Mesendoderm (in vitro differentiated cells): Measurements from ENCODE around the gene LAMA3.
A peak's percentile ranks its signal among the peaks of the same experiment; 100 is the strongest.

Source experiments
- DNase-seq: peaks from one replicate; pipeline ENCODE4 v3.0.0; 2013
- H2AK5ac ChIP-seq: 2 replicates; pipeline ENCODE4 v1.6.1; 2013; ENCODE audit warnings: low read length, inconsistent platforms
- H2BK120ac ChIP-seq: 2 replicates; pipeline ENCODE4 v1.6.1; 2013; ENCODE audit warnings: low read depth, mild to moderate bottlenecking, low read length, moderate library complexity, mixed read lengths
- H2BK15ac ChIP-seq: replicated peaks from 2 replicates; pipeline ENCODE4 v1.6.1; 2013; ENCODE audit warnings: low read depth, mild to moderate bottlenecking, moderate library complexity
- H2BK5ac ChIP-seq: 2 replicates; pipeline ENCODE4 v1.6.1; 2013; ENCODE audit warnings: low read length, inconsistent platforms
- H3K18ac ChIP-seq: 2 replicates; pipeline ENCODE4 v1.6.1; 2013; ENCODE audit warnings: mild to moderate bottlenecking, low read length, mixed read lengths
- H3K23ac ChIP-seq: one replicate; pipeline ENCODE4 v1.6.1; 2013; ENCODE audit warnings: low read length
- H3K27ac ChIP-seq: 2 replicates; pipeline ENCODE4 v1.5.1; 2013; ENCODE audit warnings: low read depth, mild to moderate bottlenecking, inconsistent platforms, low read length, moderate library complexity
- H3K27me3 ChIP-seq: 2 replicates; pipeline ENCODE4 v1.6.1; 2013; ENCODE audit warnings: low read length, control low read depth, mild to moderate bottlenecking, inconsistent platforms; ENCODE audit not compliant: insufficient read depth, poor library complexity
- H3K36me3 ChIP-seq: 2 replicates; pipeline ENCODE4 v1.6.1; 2013; ENCODE audit warnings: low read length, inconsistent platforms; ENCODE audit not compliant: control insufficient read depth, insufficient read depth
- H3K4ac ChIP-seq: one replicate; pipeline ENCODE4 v1.6.1; 2013; ENCODE audit warnings: low read depth, mild to moderate bottlenecking, low read length, moderate library complexity
- H3K4me1 ChIP-seq: 2 replicates; pipeline ENCODE4 v1.6.1; 2013; ENCODE audit warnings: low read depth, low read length, inconsistent platforms; ENCODE audit not compliant: control insufficient read depth
- H3K4me2 ChIP-seq: 2 replicates; pipeline ENCODE4 v1.6.1; 2013; ENCODE audit warnings: low read length
- H3K4me3 ChIP-seq: 2 replicates; pipeline ENCODE4 v1.5.1; 2013; ENCODE audit warnings: mild to moderate bottlenecking, low read length
- H3K56ac ChIP-seq: one replicate; pipeline ENCODE4 v1.6.1; 2013; ENCODE audit warnings: low read length
- H3K79me1 ChIP-seq: 2 replicates; pipeline ENCODE4 v1.6.1; 2013; ENCODE audit warnings: low read length, inconsistent platforms
- H3K79me2 ChIP-seq: 2 replicates; pipeline ENCODE4 v1.6.1; 2013; ENCODE audit warnings: mild to moderate bottlenecking, low read length; ENCODE audit not compliant: control insufficient read depth, insufficient read depth
- H3K9ac ChIP-seq: 2 replicates; pipeline ENCODE4 v1.6.1; 2013; ENCODE audit warnings: low read length, inconsistent platforms
- H4K5ac ChIP-seq: one replicate; pipeline ENCODE4 v1.6.1; 2013; ENCODE audit warnings: low read length
- H4K8ac ChIP-seq: one replicate; pipeline ENCODE4 v1.6.1; 2013; ENCODE audit warnings: low read depth, mild to moderate bottlenecking, control low read depth, low read length, moderate library complexity
- WGBS: extraction: QIAGEN DNeasy Blood & Tissue Kit; methylation state at CpG from one replicate; pipeline ENCODE4 v1.1.7; 2013; ENCODE audit warnings: low lambda C conversion rate, missing lambda C conversion rate; ENCODE audit not compliant: insufficient coverage; ENCODE audit errors: extremely low coverage; 5-methylcytosine and 5-hydroxymethylcytosine counted together

The LAMA3 gene

DNA sequence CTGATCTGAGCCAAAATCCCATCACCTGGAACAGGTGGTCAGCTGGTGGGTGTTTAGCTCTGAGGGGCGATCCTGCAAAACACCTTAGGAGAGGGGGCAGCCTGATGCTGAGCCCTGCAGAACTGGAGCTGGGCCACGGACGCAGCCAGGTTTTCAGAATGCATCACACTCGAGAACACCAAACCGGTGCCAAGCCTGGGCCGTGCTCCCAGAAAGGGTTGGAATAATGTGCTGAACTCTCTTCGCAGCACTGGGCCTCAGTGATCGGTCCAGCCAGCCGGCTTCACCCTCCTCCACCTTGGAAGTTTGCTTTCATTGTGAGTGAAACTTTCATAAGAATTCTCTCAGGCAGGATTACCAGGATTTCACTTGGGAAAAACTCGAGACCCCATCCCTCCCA lies 268.8 kb downstream of the LAMA3 start:
- Histone ChIP-seq H3K4me3 (no peak overlapping the region), H3K27me3 (no peaks in the 10 kb centered on the region), H3K36me3 (no peaks in the 10 kb centered on the region), H3K4me2 (no peak overlapping the region), H3K56ac (no peak overlapping the region), H3K79me2 (no peaks in the 10 kb centered on the region), H3K18ac (no peak overlapping the region), H2AK5ac (no peak overlapping the region), H3K4me1 (no peaks in the 10 kb centered on the region), H4K5ac (no peak overlapping the region), H4K8ac (no peak overlapping the region), H3K27ac (no peak overlapping the region), H2BK120ac (no peak overlapping the region), H3K9ac (no peak overlapping the region), H3K23ac (no peak overlapping the region), H2BK5ac (no peak overlapping the region), H3K4ac (no peak overlapping the region), H2BK15ac (no peak overlapping the region), H3K79me1 (no peaks in the 10 kb centered on the region)
- WGBS: no CpG with 5 or more reads among the region's 10 CpGs
- no peak for DNase-seq

DNA sequence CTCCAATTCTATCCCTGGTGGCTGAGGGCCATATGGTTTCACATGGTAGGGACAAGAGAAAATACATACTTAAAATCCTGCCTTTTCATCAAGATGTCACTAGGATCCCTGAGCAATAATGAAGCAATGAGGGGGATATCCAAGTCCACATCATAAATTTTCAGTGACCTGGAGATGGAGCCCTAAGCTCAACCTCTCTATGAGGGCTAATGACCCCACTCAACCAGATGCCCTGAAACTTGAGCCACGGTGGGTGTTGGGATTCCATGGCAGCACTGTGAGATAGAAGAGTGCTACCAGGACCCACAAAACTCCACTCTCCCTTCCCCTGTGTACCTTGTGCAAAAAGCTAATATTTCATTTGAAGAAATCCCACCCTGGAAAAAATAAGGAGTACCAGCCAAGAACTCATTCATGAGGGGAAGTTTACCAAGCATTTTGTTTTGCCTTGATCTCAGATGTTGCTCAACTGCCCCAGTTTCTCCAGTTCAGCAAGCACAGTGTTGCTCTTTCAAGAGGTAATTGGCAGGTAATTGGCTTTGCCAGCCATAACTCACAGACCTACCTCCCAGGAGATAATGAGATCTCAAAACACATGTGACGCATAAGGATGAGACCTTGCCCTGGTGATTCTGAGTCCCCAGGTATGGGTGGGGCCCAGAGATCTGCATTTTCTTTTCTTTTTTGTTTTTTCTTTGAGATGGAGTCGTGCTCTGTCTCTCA lies 274.4 kb downstream of the LAMA3 start:
- Histone ChIP-seq H2BK120ac (no peak overlapping the region), H3K27ac (no peak overlapping the region), H3K56ac (no peak overlapping the region), H3K4me1 (no peaks in the 10 kb centered on the region), H4K5ac (no peak overlapping the region), H3K23ac (no peak overlapping the region), H2BK15ac (no peak overlapping the region), H2AK5ac (no peak overlapping the region), H3K27me3 (no peaks in the 10 kb centered on the region), H3K9ac (no peak overlapping the region), H2BK5ac (no peak overlapping the region), H3K18ac (no peak overlapping the region), H3K36me3 (no peaks in the 10 kb centered on the region), H4K8ac (no peak overlapping the region), H3K79me2 (no peaks in the 10 kb centered on the region), H3K79me1 (no peaks in the 10 kb centered on the region), H3K4me3 (no peak overlapping the region), H3K4ac (no peak overlapping the region), H3K4me2 (no peak overlapping the region)
- no peak for DNase-seq
- WGBS: no CpG with 5 or more reads among the region's 3 CpGs

DNA sequence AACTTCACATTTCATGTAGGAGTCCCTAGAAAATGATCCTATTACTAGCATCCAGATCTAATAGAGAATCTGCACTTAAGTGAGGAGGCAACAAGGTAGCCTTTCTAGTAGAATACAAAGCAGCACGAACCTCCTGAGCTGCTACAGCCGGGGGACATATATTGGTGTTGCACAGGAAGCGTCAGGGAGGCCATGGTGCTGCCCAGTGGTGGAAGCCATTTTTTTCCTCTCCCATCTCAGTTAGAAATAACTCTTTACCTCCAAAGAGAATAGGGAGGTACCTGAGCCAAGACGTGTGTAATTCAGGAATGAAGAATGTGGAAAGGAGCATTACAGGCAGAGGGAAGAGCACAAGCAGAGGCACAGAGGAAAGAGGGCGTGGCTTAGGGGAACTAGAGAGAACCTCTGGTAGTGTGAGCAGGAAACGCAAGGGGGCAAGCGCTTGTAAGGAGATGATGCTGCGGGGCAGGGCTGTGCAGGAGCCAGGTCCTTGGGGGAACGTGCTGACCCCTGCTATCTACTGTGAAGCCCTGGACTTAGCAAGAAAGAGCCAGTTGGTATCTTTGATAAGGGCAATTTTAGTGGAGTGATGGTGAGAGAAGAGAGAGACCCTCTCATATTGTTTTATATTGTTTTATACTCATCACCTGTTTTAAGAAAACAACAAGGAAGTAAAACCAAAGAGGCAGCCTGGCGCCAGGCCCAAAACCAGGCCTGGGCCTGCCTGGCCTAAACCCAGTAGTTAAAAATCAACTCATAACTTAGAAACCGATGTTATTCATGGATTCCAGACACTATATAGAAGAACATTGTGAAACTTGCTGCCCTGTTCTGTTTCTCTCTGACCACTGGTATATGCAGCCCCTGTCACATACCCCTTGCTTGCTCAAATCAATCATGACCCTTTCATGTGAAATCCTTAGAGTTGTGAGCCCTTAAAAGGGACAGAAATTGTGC lies 275.3 kb downstream of the LAMA3 start:
- no CpG with 5 or more reads among the region's 11 CpGs for WGBS
- Histone ChIP-seq H2BK15ac (no peak overlapping the region), H3K4me2 (no peak overlapping the region), H2BK5ac (no peak overlapping the region), H3K56ac (no peak overlapping the region), H3K27ac (no peak overlapping the region), H3K4me3 (no peak overlapping the region), H3K23ac (no peak overlapping the region), H3K18ac (no peak overlapping the region), H4K5ac (no peak overlapping the region), H3K4ac (no peak overlapping the region), H2AK5ac (no peak overlapping the region), H4K8ac (no peak overlapping the region), H3K9ac (no peak overlapping the region), H2BK120ac (no peak overlapping the region), H3K4me1 (no peaks in the 10 kb centered on the region), H3K36me3 (no peaks in the 10 kb centered on the region), H3K27me3 (no peaks in the 10 kb centered on the region), H3K79me1 (no peaks in the 10 kb centered on the region), H3K79me2 (no peaks in the 10 kb centered on the region)
- DNase-seq: peak; percentile 27

DNA sequence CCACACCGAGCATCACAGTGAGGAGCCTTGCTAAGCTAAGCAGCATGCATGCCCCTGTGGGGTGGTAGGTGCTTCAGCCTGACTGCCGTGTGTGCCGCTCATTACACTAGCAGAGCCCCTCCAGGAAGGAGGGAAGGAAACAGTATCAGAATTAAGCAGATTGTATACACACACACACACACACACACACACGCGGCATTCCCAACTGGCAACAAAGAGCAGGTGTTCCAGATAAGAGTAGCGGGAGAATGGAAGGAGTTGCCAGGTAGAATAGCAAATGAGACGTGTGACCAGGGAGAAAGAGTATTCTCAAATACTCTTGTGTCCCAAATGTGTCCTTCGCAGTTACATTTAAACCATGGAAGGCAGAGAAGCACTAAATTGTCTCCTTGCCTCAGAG lies 277.7 kb downstream of the LAMA3 start:
- Histone ChIP-seq H2BK5ac (no peak overlapping the region), H3K4ac (no peak overlapping the region), H3K23ac (no peak overlapping the region), H2AK5ac (no peak overlapping the region), H3K4me3 (no peak overlapping the region), H3K36me3 (no peaks in the 10 kb centered on the region), H4K5ac (no peak overlapping the region), H4K8ac (no peak overlapping the region), H3K4me2 (no peak overlapping the region), H3K18ac (no peak overlapping the region), H3K9ac (no peak overlapping the region), H3K4me1 (no peaks in the 10 kb centered on the region), H3K79me1 (no peaks in the 10 kb centered on the region), H2BK15ac (no peak overlapping the region), H3K27me3 (no peaks in the 10 kb centered on the region), H2BK120ac (no peak overlapping the region), H3K79me2 (no peaks in the 10 kb centered on the region), H3K56ac (no peak overlapping the region), H3K27ac (no peak overlapping the region)
- no CpG with 5 or more reads among the region's 8 CpGs for WGBS
- no peak for DNase-seq

DNA sequence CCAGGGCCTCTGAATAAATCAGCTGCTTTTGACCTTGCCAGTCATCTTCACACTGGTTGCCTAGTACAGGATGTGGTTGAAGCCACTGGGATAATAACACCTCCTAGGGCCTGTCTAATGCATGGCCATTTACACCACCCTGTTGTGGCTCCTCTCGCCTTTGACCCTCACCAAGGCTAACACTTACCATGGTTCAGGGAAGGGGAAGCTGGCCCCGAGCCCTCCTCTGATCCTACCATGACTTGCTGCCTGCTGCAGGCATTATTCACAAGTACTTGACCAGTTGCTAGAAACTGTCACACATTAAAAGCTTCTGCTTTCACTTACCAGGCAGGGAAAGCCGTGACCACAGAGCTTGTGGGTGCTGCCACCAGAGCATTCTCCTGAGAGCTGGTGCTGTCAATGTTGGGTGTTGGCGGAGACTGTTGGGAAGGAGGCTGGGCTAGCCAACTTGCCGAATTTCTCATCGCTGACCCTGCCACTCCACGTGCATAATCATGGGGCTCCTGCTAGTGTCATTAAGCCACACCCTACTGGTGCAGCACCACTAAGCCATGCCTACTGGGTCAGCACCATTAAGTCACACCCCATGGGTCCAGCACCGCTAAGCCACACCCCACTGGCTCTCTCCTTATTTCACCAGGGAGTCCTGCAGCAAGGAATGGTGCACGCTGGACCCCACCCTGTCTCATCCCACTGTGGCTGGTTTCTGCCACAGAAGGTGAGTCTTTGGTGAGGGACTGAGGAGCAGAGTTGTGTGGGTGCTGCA lies 278.3 kb downstream of the LAMA3 start:
- no peak overlapping the region for H3K9ac ChIP-seq
- no peak overlapping the region for H3K23ac ChIP-seq
- no peak overlapping the region for H2AK5ac ChIP-seq
- H4K8ac ChIP-seq: no peak overlapping the region
- H3K4ac ChIP-seq: no peak overlapping the region
- no peak overlapping the region for H2BK5ac ChIP-seq
- no peak for DNase-seq
- no peak overlapping the region for H3K56ac ChIP-seq
- H3K4me3 ChIP-seq: no peak overlapping the region
- no CpG with 5 or more reads among the region's 9 CpGs for WGBS
- H3K4me2 ChIP-seq: no peak overlapping the region
- no peaks in the 10 kb centered on the region for H3K27me3 ChIP-seq
- H3K79me2 ChIP-seq: no peaks in the 10 kb centered on the region
- no peak overlapping the region for H4K5ac ChIP-seq
- no peak overlapping the region for H3K27ac ChIP-seq
- H3K18ac ChIP-seq: no peak overlapping the region
- no peaks in the 10 kb centered on the region for H3K79me1 ChIP-seq
- H2BK15ac ChIP-seq: no peak overlapping the region
- no peaks in the 10 kb centered on the region for H3K4me1 ChIP-seq
- H2BK120ac ChIP-seq: no peak overlapping the region
- H3K36me3 ChIP-seq: no peaks in the 10 kb centered on the region
